Sigmoid colon (tissue), 4 donors: ENCODE measurements around the gene IGSF21.

Source experiments
- CTCF ChIP-seq, 4 experiments: fragments of 450-650 bp in 3 of 4; fragments of 200-600 bp in 1 of 4; IDR thresholded peaks; one replicate each; pipeline ENCODE4 v1.5.1; 2016 to 2019; ENCODE audit warnings: antibody characterized with exemption in 4 of 4, mild to moderate bottlenecking in 3 of 4, moderate library complexity in 2 of 4
- POLR2AphosphoS5 ChIP-seq, 4 donors: sonication (generic); formaldehyde crosslinking; IDR thresholded peaks; one replicate each; pipeline ENCODE4 v1.6.1; 2017; ENCODE audit warnings: antibody characterized with exemption in 4 of 4

- TF ChIP-seq CTCF (IDR thresholded peaks at IDR 0.05) = no peak
- no peak for TF ChIP-seq POLR2AphosphoS5 (IDR thresholded peaks at IDR 0.05)
Measured at GRCh38 chr1:18384471-18384870, 276.9 kb downstream of the IGSF21 start.
